SK-N-SH treated with all-trans-retinoic acid at 6 μM for 48 hours (cell line): ENCODE data around the gene USP4.

Experiments
- ARNTL ChIP-seq: fragments of 450-650 bp; formaldehyde crosslinking; IDR thresholded peaks from 2 replicates; pipeline ENCODE4 v1.5.0; 2020; ENCODE audit warnings: low read depth, mild to moderate bottlenecking, moderate library complexity, borderline replicate concordance
- CSDC2 ChIP-seq: fragments of 250-450 bp; sonication (Bioruptor Pico); IDR thresholded peaks from 2 replicates; pipeline ENCODE4 v1.5.0; 2020; ENCODE audit warnings: mild to moderate bottlenecking, moderate library complexity
- SNAI2 ChIP-seq: fragments of 250-450 bp; sonication (Bioruptor Pico); IDR thresholded peaks from 2 replicates; pipeline ENCODE4 v1.5.0; 2020; ENCODE audit warnings: mild to moderate bottlenecking, moderate library complexity
- TOX ChIP-seq: fragments of 250-450 bp; sonication (Bioruptor Pico); IDR thresholded peaks from 2 replicates; pipeline ENCODE4 v1.8.0; 2021; ENCODE audit warnings: mild to moderate bottlenecking, moderate library complexity, borderline replicate concordance
- ZFP3 ChIP-seq: fragments of 250-450 bp; sonication (Bioruptor Pico); IDR thresholded peaks from 2 replicates; pipeline ENCODE4 v1.5.0; 2020; ENCODE audit warnings: mild to moderate bottlenecking, moderate library complexity
- ZFP30 ChIP-seq: fragments of 450-650 bp; formaldehyde crosslinking; IDR thresholded peaks from 2 replicates; pipeline ENCODE4 v1.5.0; 2022; ENCODE audit warnings: mild to moderate bottlenecking, moderate library complexity
- ZNF8 ChIP-seq: fragments of 450-650 bp; formaldehyde crosslinking; IDR thresholded peaks from 2 replicates; pipeline ENCODE4 v1.5.0; 2020; ENCODE audit warnings: mild to moderate bottlenecking, moderate library complexity

DNA sequence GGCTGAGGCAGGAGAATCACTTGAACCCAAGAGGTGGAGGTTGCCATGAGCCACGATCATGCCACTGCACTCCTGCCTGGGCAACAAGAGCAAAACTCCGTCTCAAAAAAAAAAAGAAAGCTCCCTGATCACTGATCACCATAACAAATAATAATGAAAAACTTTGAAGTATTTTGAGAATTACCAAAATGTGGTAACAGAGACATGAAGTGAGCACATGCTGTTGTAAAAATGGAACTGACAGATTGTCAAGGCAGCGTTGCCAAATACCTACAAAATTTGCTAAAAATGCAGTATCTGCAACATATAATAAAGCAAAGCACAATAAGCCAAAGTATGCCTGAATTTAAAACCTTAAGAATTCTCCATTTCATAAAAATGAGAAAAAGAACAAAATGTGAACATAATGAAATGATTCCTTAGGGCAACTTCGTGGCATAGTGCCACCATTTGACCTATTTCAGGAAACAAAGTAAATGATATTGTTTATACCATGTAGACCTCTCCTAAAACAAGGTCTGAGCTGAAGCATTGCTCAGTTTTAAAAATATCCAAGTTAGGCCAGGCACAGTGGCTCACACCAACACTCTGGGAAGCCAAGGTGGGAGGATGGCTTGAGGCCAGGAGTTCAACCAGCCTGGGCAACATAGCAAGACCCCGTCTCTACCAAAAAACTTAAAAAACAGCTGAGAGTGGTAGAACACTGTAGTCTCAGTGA, 5.8 kb downstream of the USP4 start:
- TF ChIP-seq ARNTL (no peak), ZFP30 (no peak), ZFP3 (CRISPR knock-in tag) (no peak), CSDC2 (CRISPR knock-in tag) (no peak), ZNF8 (CRISPR knock-in tag) (no peak), SNAI2 (CRISPR knock-in tag) (no peak), TOX (CRISPR knock-in tag) (no peak)
